ENCODE measurements around the gene C5. TPM values are rescaled to one million over a fixed set of nuclear protein-coding genes. Genes with fewer than 3 reads are reported as not detected.
A peak's percentile ranks its signal among the peaks of the same experiment; 100 is the strongest.

C5 gene
- total and polyA plus RNA-seq, 2 experiments from 2014 or later = 13.8 to 55.4 TPM

DNA sequence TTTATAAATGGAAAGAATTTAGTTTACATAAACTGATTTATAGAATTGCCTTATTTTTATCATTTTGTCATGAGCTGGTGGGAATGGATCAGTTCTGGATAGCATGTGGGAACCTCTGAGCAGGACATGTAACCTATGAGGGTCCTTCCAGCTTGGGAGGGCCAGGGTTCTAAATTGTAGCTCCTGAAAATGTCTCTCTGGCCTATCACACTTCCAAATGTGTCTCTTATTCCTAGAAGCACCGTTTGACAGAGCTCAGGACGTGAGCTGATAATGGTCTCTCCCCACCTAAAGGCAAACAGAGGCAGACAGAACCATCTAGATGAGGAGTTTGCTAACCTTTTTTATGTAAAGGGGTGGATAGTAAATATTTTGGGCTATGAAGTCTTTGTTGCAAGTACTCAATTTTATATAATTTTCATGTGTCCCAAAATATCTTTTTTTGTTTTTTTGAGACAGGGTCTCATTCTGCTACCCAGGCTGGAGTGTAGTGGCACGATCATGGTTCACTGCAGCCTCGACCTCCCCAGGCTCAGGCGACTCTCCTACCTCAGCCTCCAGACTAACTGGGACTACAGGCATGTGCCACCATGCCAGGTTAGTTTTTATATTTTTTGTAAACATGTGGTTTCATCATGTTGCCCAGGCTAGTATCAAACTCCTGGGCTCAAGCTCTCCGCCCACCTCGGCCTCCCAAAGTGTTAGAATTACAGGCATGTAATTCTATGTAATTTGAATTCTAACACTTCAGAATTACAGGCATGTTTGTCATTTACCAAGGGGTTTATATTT, 127.5 kb downstream of the C5 start:
- H3K9me3 ChIP-seq (ENCODE audit: low read depth) = no peaks in the 10 kb centered on the region
- H2AFZ ChIP-seq = no peak overlapping the region
- no peaks in the 10 kb centered on the region for H3K27me3 ChIP-seq
- peak overlapping the region; percentile 70 for H3K27ac ChIP-seq
- no peak for DNase-seq (ENCODE audit: low spot score)
- no peaks in the 10 kb centered on the region for H3K79me2 ChIP-seq
- peaks cover 47% of the 10 kb centered on the region for H3K4me1 ChIP-seq (ENCODE audit: insufficient read depth)
- WGBS (ENCODE audit: low lambda C conversion rate, missing lambda C conversion rate) = 73% methylated on average over 7 of the region's 7 CpGs
- no peaks in the 10 kb centered on the region for H4K20me1 ChIP-seq (ENCODE audit: insufficient read depth, poor library complexity, severe bottlenecking)
- H3K4me3 ChIP-seq = no peak overlapping the region
- TF ChIP-seq, protein P1, sequence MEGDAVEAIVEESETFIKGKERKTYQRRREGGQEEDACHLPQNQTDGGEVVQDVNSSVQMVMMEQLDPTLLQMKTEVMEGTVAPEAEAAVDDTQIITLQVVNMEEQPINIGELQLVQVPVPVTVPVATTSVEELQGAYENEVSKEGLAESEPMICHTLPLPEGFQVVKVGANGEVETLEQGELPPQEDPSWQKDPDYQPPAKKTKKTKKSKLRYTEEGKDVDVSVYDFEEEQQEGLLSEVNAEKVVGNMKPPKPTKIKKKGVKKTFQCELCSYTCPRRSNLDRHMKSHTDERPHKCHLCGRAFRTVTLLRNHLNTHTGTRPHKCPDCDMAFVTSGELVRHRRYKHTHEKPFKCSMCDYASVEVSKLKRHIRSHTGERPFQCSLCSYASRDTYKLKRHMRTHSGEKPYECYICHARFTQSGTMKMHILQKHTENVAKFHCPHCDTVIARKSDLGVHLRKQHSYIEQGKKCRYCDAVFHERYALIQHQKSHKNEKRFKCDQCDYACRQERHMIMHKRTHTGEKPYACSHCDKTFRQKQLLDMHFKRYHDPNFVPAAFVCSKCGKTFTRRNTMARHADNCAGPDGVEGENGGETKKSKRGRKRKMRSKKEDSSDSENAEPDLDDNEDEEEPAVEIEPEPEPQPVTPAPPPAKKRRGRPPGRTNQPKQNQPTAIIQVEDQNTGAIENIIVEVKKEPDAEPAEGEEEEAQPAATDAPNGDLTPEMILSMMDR (IDR thresholded peaks at IDR 0.05; ENCODE audit: poor library complexity) = no peak
- no peak for TF ChIP-seq EZH2 (IDR thresholded peaks at IDR 0.05; ENCODE audit: borderline replicate concordance)
- no peak for TF ChIP-seq EZH2phosphoT487 (IDR thresholded peaks at IDR 0.05; ENCODE audit: low read depth, severe bottlenecking, unreplicated experiment)
- no peaks in the 10 kb centered on the region for H3K36me3 ChIP-seq (replicated peaks; ENCODE audit: insufficient read depth, low read depth)
- no peaks in the 10 kb centered on the region for H3K9me2 ChIP-seq (replicated peaks; ENCODE audit: insufficient read depth)
- peak overlapping the region; percentile 36 for H3K4me2 ChIP-seq

DNA sequence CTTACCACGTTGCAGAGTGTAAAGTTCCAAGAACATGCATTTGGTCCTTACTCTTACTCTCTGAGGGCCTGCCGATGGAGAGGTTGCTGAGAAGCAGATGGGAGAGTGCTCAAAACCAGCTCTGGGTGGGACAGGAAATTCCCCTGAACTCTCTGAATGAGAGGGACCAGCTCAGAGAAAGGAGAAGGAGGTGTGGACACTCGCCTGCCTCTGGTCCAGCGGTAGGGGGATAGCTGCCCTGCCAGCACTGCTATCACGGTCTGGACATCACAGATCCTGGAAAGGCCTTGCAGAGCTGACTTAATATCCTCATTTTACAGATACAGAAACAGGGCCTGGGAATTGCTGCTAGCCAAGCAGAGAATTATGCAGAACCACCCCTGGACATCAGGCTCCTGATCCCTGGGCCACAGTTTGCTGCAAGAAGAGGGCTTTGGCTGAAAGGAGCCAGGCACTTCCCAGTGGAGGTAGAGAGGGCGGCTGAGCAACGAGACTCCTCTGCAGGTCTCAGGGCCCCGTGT, 128.4 kb downstream of the C5 start:
- Histone ChIP-seq H3K27me3 (no peaks in the 10 kb centered on the region), H3K27ac (peak overlapping the region; percentile 70), H3K36me3 (replicated peaks; ENCODE audit: insufficient read depth, low read depth) (no peaks in the 10 kb centered on the region), H3K4me1 (ENCODE audit: insufficient read depth) (peaks cover 47% of the 10 kb centered on the region), H3K4me3 (no peak overlapping the region), H4K20me1 (ENCODE audit: insufficient read depth, poor library complexity, severe bottlenecking) (no peaks in the 10 kb centered on the region), H3K79me2 (no peaks in the 10 kb centered on the region), H3K9me3 (ENCODE audit: low read depth) (no peaks in the 10 kb centered on the region), H3K9me2 (replicated peaks; ENCODE audit: insufficient read depth) (no peaks in the 10 kb centered on the region), H3K4me2 (peak overlapping the region; percentile 36), H2AFZ (peak overlapping the region; percentile 32)
- no peak for TF ChIP-seq EZH2phosphoT487 (IDR thresholded peaks at IDR 0.05; ENCODE audit: low read depth, severe bottlenecking, unreplicated experiment)
- TF ChIP-seq EZH2 (IDR thresholded peaks at IDR 0.05; ENCODE audit: borderline replicate concordance) = no peak
- TF ChIP-seq, protein P1 (IDR thresholded peaks at IDR 0.05; ENCODE audit: poor library complexity) = no peak
- 28% methylated on average over 8 of the region's 8 CpGs for WGBS (ENCODE audit: low lambda C conversion rate, missing lambda C conversion rate)
- peak; percentile 36 for DNase-seq (ENCODE audit: low spot score)

DNA sequence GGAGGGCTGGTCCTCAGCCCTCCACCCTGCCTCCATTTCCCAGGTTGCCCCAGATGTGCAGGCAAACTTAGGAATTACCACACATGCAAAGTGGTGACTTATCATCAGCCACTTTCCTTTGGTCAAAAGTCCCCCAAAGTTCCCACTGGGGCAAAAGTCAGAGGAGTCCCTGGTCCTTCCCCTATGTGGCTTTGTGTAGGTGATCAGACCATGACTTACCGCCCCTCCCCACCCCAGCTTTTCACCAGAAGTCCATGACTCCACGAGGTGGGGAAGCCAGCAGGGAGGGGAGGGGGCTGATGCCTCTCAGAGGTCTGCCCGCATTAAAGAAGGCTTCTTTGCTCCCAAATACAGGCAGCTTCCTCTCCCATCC, 129.3 kb downstream of the C5 start:
- no peaks in the 10 kb centered on the region for H3K9me2 ChIP-seq (replicated peaks; ENCODE audit: insufficient read depth)
- WGBS (ENCODE audit: low lambda C conversion rate, missing lambda C conversion rate) = 79% methylated on average over 3 of the region's 3 CpGs
- H3K27me3 ChIP-seq = no peaks in the 10 kb centered on the region
- no peaks in the 10 kb centered on the region for H3K36me3 ChIP-seq (replicated peaks; ENCODE audit: insufficient read depth, low read depth)
- DNase-seq (ENCODE audit: low spot score) = no peak
- H3K4me1 ChIP-seq (ENCODE audit: insufficient read depth) = peaks cover 54% of the 10 kb centered on the region
- H3K9me3 ChIP-seq (ENCODE audit: low read depth) = no peaks in the 10 kb centered on the region
- H2AFZ ChIP-seq = no peak overlapping the region
- peak overlapping the region; percentile 70 for H3K27ac ChIP-seq
- H3K4me2 ChIP-seq = no peak overlapping the region
- H3K79me2 ChIP-seq = no peaks in the 10 kb centered on the region
- TF ChIP-seq EZH2phosphoT487 (IDR thresholded peaks at IDR 0.05; ENCODE audit: low read depth, severe bottlenecking, unreplicated experiment) (no peak), EZH2 (IDR thresholded peaks at IDR 0.05; ENCODE audit: borderline replicate concordance) (no peak)
- TF ChIP-seq, protein P1 (IDR thresholded peaks at IDR 0.05; ENCODE audit: poor library complexity) = no peak
- no peak overlapping the region for H3K4me3 ChIP-seq
- H4K20me1 ChIP-seq (ENCODE audit: insufficient read depth, poor library complexity, severe bottlenecking) = no peaks in the 10 kb centered on the region

All from hepatocyte (in vitro differentiated cells).